HG03064 (cell line): Measurements from ENCODE around the gene PNLIPRP3.
"Not testable (repeated sequence)": the region's sequence is repeated elsewhere in the genome, so short reads cannot be mapped to it uniquely, and the experiment has no call there.

Experiments
- ATAC-seq: cut with Tn5 transposase; IDR thresholded peaks from one replicate; pipeline ENCODE4 v1.9.1; 2021; ENCODE audit warnings: low read depth; ENCODE audit not compliant: unreplicated experiment

Gene PNLIPRP3

GRCh38 chr10:116427671-116428070 lies at the start of gene PNLIPRP3:
TSS of gene PNLIPRP3 (plus strand) at chr10:116427847. CDS start at chr10:116428013, 166 bp downstream.
- ATAC-seq, result no peak

GRCh38 chr10:116382290-116382689 lies 45.4 kb upstream of the PNLIPRP3 start:
- ATAC-seq, result no peak

GRCh38 chr10:116385311-116385710 lies 42.3 kb upstream of the PNLIPRP3 start:
- no peak for ATAC-seq

GRCh38 chr10:116385994-116386809 lies 41.4 kb upstream of the PNLIPRP3 start:
- ATAC-seq, result no peak

GRCh38 chr10:116393246-116393831 lies 34.3 kb upstream of the PNLIPRP3 start:
- not testable (repeated sequence) for ATAC-seq

- no peak for ATAC-seq
Observed at GRCh38 chr10:116395223-116395985, 32.2 kb upstream of the PNLIPRP3 start.

- ATAC-seq, result no peak
Observed at GRCh38 chr10:116398224-116398623, 29.4 kb upstream of the PNLIPRP3 start.

GRCh38 chr10:116402858-116403257 lies 24.8 kb upstream of the PNLIPRP3 start:
- no peak for ATAC-seq

GRCh38 chr10:116403740-116404250 lies 23.9 kb upstream of the PNLIPRP3 start:
- ATAC-seq, result no peak

GRCh38 chr10:116408719-116409118 lies 18.9 kb upstream of the PNLIPRP3 start:
- no peak for ATAC-seq

- no peak for ATAC-seq
Observed at GRCh38 chr10:116410351-116410750, 17.3 kb upstream of the PNLIPRP3 start.

GRCh38 chr10:116417821-116418220 lies 9.8 kb upstream of the PNLIPRP3 start:
- no peak for ATAC-seq

GRCh38 chr10:116418389-116418788 lies 9.3 kb upstream of the PNLIPRP3 start:
- ATAC-seq, result no peak

- no peak for ATAC-seq
Observed at GRCh38 chr10:116421815-116422214, 5.8 kb upstream of the PNLIPRP3 start.

GRCh38 chr10:116429288-116429977 lies 1.8 kb downstream of the PNLIPRP3 start:
- no peak for ATAC-seq

- no peak for ATAC-seq
Observed at GRCh38 chr10:116430288-116430687, 2.6 kb downstream of the PNLIPRP3 start.

- no peak for ATAC-seq
Observed at GRCh38 chr10:116431598-116431997, 4.0 kb downstream of the PNLIPRP3 start.

GRCh38 chr10:116437076-116437692 lies 9.5 kb downstream of the PNLIPRP3 start:
- no peak for ATAC-seq

- no peak for ATAC-seq
Observed at GRCh38 chr10:116440330-116441030, 12.8 kb downstream of the PNLIPRP3 start.
